ENCODE measurements around the gene DIAPH2.

DIAPH2 gene

GRCh38 chrX:97030463-97030862 is 345.8 kb downstream of the DIAPH2 start:
- H3K27me3 Mint-ChIP-seq (ENCODE audit: low read depth): no peaks in the 10 kb centered on the region
- no peak overlapping the region for H3K27ac Mint-ChIP-seq
- H3K36me3 Mint-ChIP-seq (ENCODE audit: low read depth): no peaks in the 10 kb centered on the region
- H3K9me3 Mint-ChIP-seq: no peaks in the 10 kb centered on the region
- H3K4me1 Mint-ChIP-seq (ENCODE audit: low read depth): peaks cover 6% of the 10 kb centered on the region
- DNase-seq (ENCODE audit: low spot score): no peak
- no peak overlapping the region for H3K4me3 Mint-ChIP-seq

- no peak for DNase-seq (ENCODE audit: low spot score)
- Mint-ChIP-seq H3K9me3 (no peaks in the 10 kb centered on the region), H3K4me3 (no peak overlapping the region), H3K36me3 (ENCODE audit: low read depth) (no peaks in the 10 kb centered on the region), H3K4me1 (ENCODE audit: low read depth) (peaks cover 6% of the 10 kb centered on the region), H3K27me3 (ENCODE audit: low read depth) (no peaks in the 10 kb centered on the region), H3K27ac (no peak overlapping the region)
Observed at GRCh38 chrX:97030947-97031346, 346.3 kb downstream of the DIAPH2 start.

- H3K27me3 Mint-ChIP-seq (ENCODE audit: low read depth): no peaks in the 10 kb centered on the region
- peak; percentile 6 for DNase-seq (ENCODE audit: low spot score)
- no peak overlapping the region for H3K4me3 Mint-ChIP-seq
- no peak overlapping the region for H3K27ac Mint-ChIP-seq
- peaks cover 1% of the 10 kb centered on the region for H3K36me3 Mint-ChIP-seq (ENCODE audit: low read depth)
- H3K4me1 Mint-ChIP-seq (ENCODE audit: low read depth): peaks cover 2% of the 10 kb centered on the region
- no peaks in the 10 kb centered on the region for H3K9me3 Mint-ChIP-seq
Observed at GRCh38 chrX:97039363-97040029, 354.9 kb downstream of the DIAPH2 start.

GRCh38 chrX:97045470-97045869 is 360.8 kb downstream of the DIAPH2 start:
- Mint-ChIP-seq H3K4me3 (no peak overlapping the region), H3K4me1 (ENCODE audit: low read depth) (peaks cover 2% of the 10 kb centered on the region), H3K9me3 (no peaks in the 10 kb centered on the region), H3K36me3 (ENCODE audit: low read depth) (no peaks in the 10 kb centered on the region), H3K27ac (no peak overlapping the region), H3K27me3 (ENCODE audit: low read depth) (no peaks in the 10 kb centered on the region)
- no peak for DNase-seq (ENCODE audit: low spot score)

- DNase-seq (ENCODE audit: low spot score): no peak
- no peaks in the 10 kb centered on the region for H3K27me3 Mint-ChIP-seq (ENCODE audit: low read depth)
- H3K4me1 Mint-ChIP-seq (ENCODE audit: low read depth): peaks cover 2% of the 10 kb centered on the region
- no peak overlapping the region for H3K27ac Mint-ChIP-seq
- H3K4me3 Mint-ChIP-seq: no peak overlapping the region
- H3K9me3 Mint-ChIP-seq: no peaks in the 10 kb centered on the region
- peaks cover under 1% of the 10 kb centered on the region for H3K36me3 Mint-ChIP-seq (ENCODE audit: low read depth)
Observed at GRCh38 chrX:97046867-97047266, 362.2 kb downstream of the DIAPH2 start.

- peaks cover 2% of the 10 kb centered on the region for H3K36me3 Mint-ChIP-seq (ENCODE audit: low read depth)
- H3K4me1 Mint-ChIP-seq (ENCODE audit: low read depth): peaks cover 4% of the 10 kb centered on the region
- H3K27ac Mint-ChIP-seq: no peak overlapping the region
- H3K9me3 Mint-ChIP-seq: no peaks in the 10 kb centered on the region
- DNase-seq (ENCODE audit: low spot score): no peak
- no peak overlapping the region for H3K4me3 Mint-ChIP-seq
- no peaks in the 10 kb centered on the region for H3K27me3 Mint-ChIP-seq (ENCODE audit: low read depth)
Observed at GRCh38 chrX:97050392-97050791, 365.8 kb downstream of the DIAPH2 start.

- DNase-seq (ENCODE audit: low spot score): no peak
- Mint-ChIP-seq H3K27me3 (ENCODE audit: low read depth) (no peaks in the 10 kb centered on the region), H3K9me3 (no peaks in the 10 kb centered on the region), H3K36me3 (ENCODE audit: low read depth) (no peaks in the 10 kb centered on the region), H3K27ac (no peak overlapping the region), H3K4me1 (ENCODE audit: low read depth) (peaks cover 12% of the 10 kb centered on the region), H3K4me3 (no peak overlapping the region)
Observed at GRCh38 chrX:97057349-97057909, 372.8 kb downstream of the DIAPH2 start.

- Mint-ChIP-seq H3K27ac (no peak overlapping the region), H3K4me1 (ENCODE audit: low read depth) (peaks cover 12% of the 10 kb centered on the region), H3K36me3 (ENCODE audit: low read depth) (no peaks in the 10 kb centered on the region), H3K27me3 (ENCODE audit: low read depth) (no peaks in the 10 kb centered on the region), H3K9me3 (no peaks in the 10 kb centered on the region), H3K4me3 (no peak overlapping the region)
- no peak for DNase-seq (ENCODE audit: low spot score)
Observed at GRCh38 chrX:97060020-97060419, 375.4 kb downstream of the DIAPH2 start.

GRCh38 chrX:97065066-97065465 is 380.4 kb downstream of the DIAPH2 start:
- Mint-ChIP-seq H3K4me1 (ENCODE audit: low read depth) (peaks cover 3% of the 10 kb centered on the region), H3K4me3 (no peak overlapping the region), H3K27me3 (ENCODE audit: low read depth) (no peaks in the 10 kb centered on the region), H3K27ac (no peak overlapping the region), H3K9me3 (no peaks in the 10 kb centered on the region), H3K36me3 (ENCODE audit: low read depth) (no peaks in the 10 kb centered on the region)
- DNase-seq (ENCODE audit: low spot score): no peak

GRCh38 chrX:97065973-97066372 is 381.3 kb downstream of the DIAPH2 start:
- Mint-ChIP-seq H3K27me3 (ENCODE audit: low read depth) (no peaks in the 10 kb centered on the region), H3K9me3 (no peaks in the 10 kb centered on the region), H3K4me1 (ENCODE audit: low read depth) (peaks cover 3% of the 10 kb centered on the region), H3K36me3 (ENCODE audit: low read depth) (no peaks in the 10 kb centered on the region), H3K4me3 (no peak overlapping the region), H3K27ac (no peak overlapping the region)
- no peak for DNase-seq (ENCODE audit: low spot score)

GRCh38 chrX:97066381-97066780 is 381.7 kb downstream of the DIAPH2 start:
- no peaks in the 10 kb centered on the region for H3K9me3 Mint-ChIP-seq

GRCh38 chrX:97070346-97070745 is 385.7 kb downstream of the DIAPH2 start:
- H3K9me3 Mint-ChIP-seq: no peaks in the 10 kb centered on the region
- no peaks in the 10 kb centered on the region for H3K27me3 Mint-ChIP-seq (ENCODE audit: low read depth)
- H3K4me1 Mint-ChIP-seq (ENCODE audit: low read depth): no peaks in the 10 kb centered on the region
- H3K36me3 Mint-ChIP-seq (ENCODE audit: low read depth): no peaks in the 10 kb centered on the region
- no peak for DNase-seq (ENCODE audit: low spot score)
- H3K27ac Mint-ChIP-seq: no peak overlapping the region
- H3K4me3 Mint-ChIP-seq: no peak overlapping the region

More at GRCh38 chrX:97066381-97066780, 381.7 kb downstream of the DIAPH2 start:
- no peak for DNase-seq (ENCODE audit: low spot score)
- no peaks in the 10 kb centered on the region for H3K36me3 Mint-ChIP-seq (ENCODE audit: low read depth)
- H3K27ac Mint-ChIP-seq: no peak overlapping the region
- peaks cover 3% of the 10 kb centered on the region for H3K4me1 Mint-ChIP-seq (ENCODE audit: low read depth)
- no peaks in the 10 kb centered on the region for H3K27me3 Mint-ChIP-seq (ENCODE audit: low read depth)
- no peak overlapping the region for H3K4me3 Mint-ChIP-seq

- Mint-ChIP-seq H3K27ac (no peak overlapping the region), H3K4me3 (no peak overlapping the region), H3K9me3 (no peaks in the 10 kb centered on the region), H3K36me3 (ENCODE audit: low read depth) (peaks cover 2% of the 10 kb centered on the region), H3K4me1 (ENCODE audit: low read depth) (no peaks in the 10 kb centered on the region), H3K27me3 (ENCODE audit: low read depth) (no peaks in the 10 kb centered on the region)
- no peak for DNase-seq (ENCODE audit: low spot score)
Observed at GRCh38 chrX:97074400-97074799, 389.8 kb downstream of the DIAPH2 start.

- H3K27ac Mint-ChIP-seq: no peak overlapping the region
- no peaks in the 10 kb centered on the region for H3K27me3 Mint-ChIP-seq (ENCODE audit: low read depth)
- no peak for DNase-seq (ENCODE audit: low spot score)
- H3K9me3 Mint-ChIP-seq: no peaks in the 10 kb centered on the region
- no peaks in the 10 kb centered on the region for H3K36me3 Mint-ChIP-seq (ENCODE audit: low read depth)
- H3K4me1 Mint-ChIP-seq (ENCODE audit: low read depth): no peaks in the 10 kb centered on the region
- H3K4me3 Mint-ChIP-seq: no peak overlapping the region
Observed at GRCh38 chrX:97089116-97089515, 404.5 kb downstream of the DIAPH2 start.

- DNase-seq (ENCODE audit: low spot score): no peak
- Mint-ChIP-seq H3K27me3 (ENCODE audit: low read depth) (no peaks in the 10 kb centered on the region), H3K4me3 (no peak overlapping the region), H3K27ac (no peak overlapping the region), H3K36me3 (ENCODE audit: low read depth) (no peaks in the 10 kb centered on the region), H3K4me1 (ENCODE audit: low read depth) (peaks cover 5% of the 10 kb centered on the region), H3K9me3 (no peaks in the 10 kb centered on the region)
Observed at GRCh38 chrX:97096385-97096784, 411.7 kb downstream of the DIAPH2 start.
